GM12892 (cell line): Measurements from ENCODE around the gene PPP1R11.
"Not testable (repeated sequence)": the region's sequence is repeated elsewhere in the genome, so short reads cannot be mapped to it uniquely, and the experiment has no call there.

Source experiments
- DNase-seq: peaks from one replicate; pipeline ENCODE4 v3.0.0; 2011; ENCODE audit not compliant: insufficient read length
- FAIRE-seq: peaks from 2 replicates; lab custom pipeline; 2011; peaks lifted over from hg19 to GRCh38; lab: Jason Lieb, UNC
- POLR2A ChIP-seq: IDR thresholded peaks from 2 replicates; pipeline ENCODE4 v1.6.1; 2011; ENCODE audit warnings: low read depth, low read length, control low read depth
- POLR2AphosphoS5 ChIP-seq: IDR thresholded peaks from 2 replicates; pipeline ENCODE4 v1.6.1; 2011; ENCODE audit warnings: low read depth, low read length, control low read depth
- TAF1 ChIP-seq: IDR thresholded peaks from 2 replicates; pipeline ENCODE4 v1.6.1; 2011; ENCODE audit warnings: low read depth, mild to moderate bottlenecking, control low read depth, low read length, borderline replicate concordance

Gene PPP1R11

GRCh38 chr6:30102970-30103871 is 36.2 kb downstream of the PPP1R11 start:
- FAIRE-seq, result peak; percentile 82
- no peak for TF ChIP-seq POLR2A
- TF ChIP-seq POLR2AphosphoS5, result no peak
- no peak for TF ChIP-seq TAF1
- DNase-seq, result peak; percentile 65

GRCh38 chr6:30103872-30104179 is 36.8 kb downstream of the PPP1R11 start:
- FAIRE-seq (no peak), DNase-seq (no peak)
- TF ChIP-seq TAF1 (no peak), POLR2A (no peak), POLR2AphosphoS5 (no peak)

- TF ChIP-seq TAF1 (no peak), POLR2AphosphoS5 (no peak), POLR2A (no peak)
- FAIRE-seq (no peak), DNase-seq (no peak)
Observed at GRCh38 chr6:30104661-30105060, 37.7 kb downstream of the PPP1R11 start.

GRCh38 chr6:30111266-30111856 is 44.4 kb downstream of the PPP1R11 start:
- TF ChIP-seq TAF1, result no peak
- DNase-seq, result no peak
- FAIRE-seq, result no peak

- TF ChIP-seq TAF1 (no peak), POLR2A (no peak), POLR2AphosphoS5 (no peak)
- FAIRE-seq, result no peak
Observed at GRCh38 chr6:30112402-30112994, 45.5 kb downstream of the PPP1R11 start.

GRCh38 chr6:30113003-30113759 is 46.2 kb downstream of the PPP1R11 start, which contains the start of gene TRIM31:
TRIM31 (minus strand) TSS chr6:30113090; CDS start chr6:30112805, 285 bp downstream.
- DNase-seq (no peak), FAIRE-seq (peak; percentile 57)
- TF ChIP-seq POLR2A, result no peak

More at GRCh38 chr6:30112402-30112994, 45.5 kb downstream of the PPP1R11 start:
- no peak for DNase-seq

GRCh38 chr6:30113841-30114240 is 46.8 kb downstream of the PPP1R11 start:
- no peak for DNase-seq
- no peak for FAIRE-seq
- TF ChIP-seq POLR2AphosphoS5 (no peak), POLR2A (no peak), TAF1 (no peak)

- DNase-seq, result no peak
- no peak for FAIRE-seq
- no peak for TF ChIP-seq POLR2A
- TF ChIP-seq TAF1, result no peak
- no peak for TF ChIP-seq POLR2AphosphoS5
Observed at GRCh38 chr6:30116724-30117123, 49.7 kb downstream of the PPP1R11 start.

GRCh38 chr6:30118691-30119090 is 51.7 kb downstream of the PPP1R11 start:
- not testable (repeated sequence) for DNase-seq, FAIRE-seq
